Skeletal muscle tissue (tissue), 4 donors: ENCODE measurements around the gene HCRTR1. TPM values are rescaled to one million over a fixed set of nuclear protein-coding genes. Genes with fewer than 3 reads are reported as not detected.

Source experiments
- H3K27ac ChIP-seq: one replicate; pipeline ENCODE4 v1.7.0; 2013; ENCODE audit warnings: mild to moderate bottlenecking, low read depth, low read length, inconsistent platforms
- H3K27me3 ChIP-seq, 3 donors: one replicate each; pipeline ENCODE4 v1.7.0; 2013; ENCODE audit warnings: low read length in 3 of 3; ENCODE audit not compliant: control insufficient read depth in 3 of 3, insufficient read depth in 3 of 3
- H3K36me3 ChIP-seq, 3 donors: one replicate each; pipeline ENCODE4 v1.7.0; 2013; ENCODE audit warnings: low read length in 3 of 3; ENCODE audit not compliant: control insufficient read depth in 3 of 3, insufficient read depth in 3 of 3
- H3K4me1 ChIP-seq, 3 donors: one replicate each; pipeline ENCODE4 v1.7.0; 2013; ENCODE audit warnings: low read length in 3 of 3, mild to moderate bottlenecking in 3 of 3; ENCODE audit not compliant: control insufficient read depth in 3 of 3, insufficient read depth in 3 of 3
- H3K4me3 ChIP-seq, 3 donors: one replicate each; pipeline ENCODE4 v1.7.0; 2013; ENCODE audit warnings: low read length in 3 of 3
- H3K9ac ChIP-seq, 3 donors: one replicate each; pipeline ENCODE4 v1.7.0; 2013; ENCODE audit warnings: low read length in 3 of 3, mild to moderate bottlenecking in 3 of 3, moderate library complexity in 2 of 3, low read depth in 1 of 3
- H3K9me3 ChIP-seq, 3 donors: one replicate each; pipeline ENCODE4 v1.7.0; 2013; ENCODE audit warnings: low read length in 3 of 3; ENCODE audit not compliant: control insufficient read depth in 3 of 3
- total RNA-seq: library from RNA; depleted of rRNA; stranded (reverse); fragments of >200 nt; gene quantifications from one replicate; pipeline ENCODE4 v1.2.3, GENCODE V29; 2014
- donor health status: Osteomylitis.

HCRTR1 gene
- total RNA-seq, 1 donor from 2014 or later, result not detected

GRCh38 chr1:31573261-31573660 is 44.2 kb upstream of the HCRTR1 start:
- peaks cover 12 to 35% (median 34%) of the 10 kb centered on the region in 3 donors for H3K4me1 ChIP-seq

DNA sequence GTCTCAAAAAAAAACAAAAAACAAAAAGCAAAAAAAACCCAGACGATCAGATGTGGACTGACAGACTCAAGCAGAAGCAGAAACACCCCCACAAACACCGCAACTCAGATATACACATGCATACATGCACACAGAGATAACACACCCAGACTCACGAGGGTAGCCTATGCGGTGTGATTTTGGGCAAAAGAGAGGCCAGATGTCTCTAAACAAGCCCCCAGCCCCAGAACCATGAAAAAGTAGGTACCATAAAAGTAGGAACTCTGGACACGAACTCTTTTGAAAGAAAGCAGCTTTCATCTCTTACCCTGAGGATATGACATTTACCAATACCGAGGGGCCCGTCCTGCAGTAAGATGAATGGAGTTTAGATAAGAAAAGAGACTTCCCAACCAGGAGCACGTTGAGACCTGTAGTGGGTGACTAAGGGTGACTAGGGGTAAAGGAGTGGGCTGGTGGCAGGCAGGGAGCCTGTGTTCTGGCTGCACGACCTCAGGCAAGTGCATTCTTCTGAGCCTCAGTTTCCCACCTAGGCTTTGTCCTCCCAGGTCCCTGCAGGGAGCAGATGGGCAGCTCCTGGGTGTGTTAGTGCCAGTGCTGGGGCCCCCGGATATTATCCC is 42.6 kb upstream of the HCRTR1 start:
- H3K4me3 ChIP-seq, result no peak overlapping the region

More at GRCh38 chr1:31573261-31573660, 44.2 kb upstream of the HCRTR1 start:
- Histone ChIP-seq H3K9ac (no peak overlapping the region), H3K9me3 (no peaks in the 10 kb centered on the region), H3K27ac (peak overlapping the region; percentile 50), H3K27me3 (peaks cover 0 to 16% (median 16%) of the 10 kb centered on the region in 3 donors), H3K4me3 (no peak overlapping the region), H3K36me3 (no peaks in the 10 kb centered on the region)

DNA sequence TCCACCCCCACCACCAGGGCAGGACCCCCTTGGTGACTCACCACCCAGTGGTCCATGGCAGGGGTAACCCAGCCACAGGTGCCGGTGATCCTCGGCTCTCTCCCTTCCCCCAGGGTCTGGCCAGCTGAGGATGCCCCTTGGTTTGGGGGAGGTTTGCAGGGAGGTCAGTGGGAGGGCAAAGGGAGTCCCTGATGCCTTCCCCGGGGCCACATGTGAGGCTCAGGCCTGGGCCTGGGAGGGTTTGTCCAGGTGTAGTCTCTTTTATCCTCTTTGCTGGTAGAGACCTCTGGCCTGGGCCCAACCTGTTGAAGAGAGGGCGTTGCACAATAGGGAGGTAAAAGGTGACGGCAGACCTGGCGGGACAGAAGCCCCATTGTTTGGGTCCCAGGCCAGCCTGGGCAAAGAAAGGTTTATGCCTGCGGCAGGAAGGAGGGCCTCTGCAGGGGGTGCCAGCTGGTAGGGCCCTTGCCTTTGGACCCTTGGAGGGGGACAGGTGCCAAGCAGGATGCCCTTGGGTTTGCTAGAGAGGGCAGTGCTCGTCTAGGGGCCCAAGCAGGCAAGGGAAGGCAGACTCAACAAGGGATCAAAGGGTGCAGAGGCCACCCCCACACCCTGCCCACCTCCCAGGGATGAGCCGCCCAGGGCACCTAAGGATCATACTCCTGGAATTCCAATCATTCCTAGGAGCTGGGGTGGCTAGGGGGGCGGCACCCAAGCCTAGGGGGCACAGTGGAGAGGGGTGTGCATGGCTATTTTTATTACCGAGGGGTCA is 41.9 kb upstream of the HCRTR1 start:
- Histone ChIP-seq H3K36me3 (no peaks in the 10 kb centered on the region), H3K27ac (peak overlapping the region; percentile 3), H3K9me3 (no peaks in the 10 kb centered on the region), H3K4me3 (peak overlapping the region in 2 of 3 donors; percentile 30 to 77), H3K4me1 (peaks cover 12 to 24% (median 20%) of the 10 kb centered on the region in 3 donors), H3K9ac (peak overlapping the region in 1 of 3 donors; percentile 50), H3K27me3 (peaks cover 0 to 16% (median 16%) of the 10 kb centered on the region in 3 donors)

More for the DNA sequence above, 42.6 kb upstream of the HCRTR1 start:
- no peak overlapping the region for H3K9ac ChIP-seq
- peaks cover 12 to 24% (median 20%) of the 10 kb centered on the region in 3 donors for H3K4me1 ChIP-seq
- no peak overlapping the region for H3K27ac ChIP-seq
- H3K36me3 ChIP-seq, result no peaks in the 10 kb centered on the region
- peaks cover 0 to 16% (median 16%) of the 10 kb centered on the region in 3 donors for H3K27me3 ChIP-seq
- H3K9me3 ChIP-seq, result no peaks in the 10 kb centered on the region

DNA sequence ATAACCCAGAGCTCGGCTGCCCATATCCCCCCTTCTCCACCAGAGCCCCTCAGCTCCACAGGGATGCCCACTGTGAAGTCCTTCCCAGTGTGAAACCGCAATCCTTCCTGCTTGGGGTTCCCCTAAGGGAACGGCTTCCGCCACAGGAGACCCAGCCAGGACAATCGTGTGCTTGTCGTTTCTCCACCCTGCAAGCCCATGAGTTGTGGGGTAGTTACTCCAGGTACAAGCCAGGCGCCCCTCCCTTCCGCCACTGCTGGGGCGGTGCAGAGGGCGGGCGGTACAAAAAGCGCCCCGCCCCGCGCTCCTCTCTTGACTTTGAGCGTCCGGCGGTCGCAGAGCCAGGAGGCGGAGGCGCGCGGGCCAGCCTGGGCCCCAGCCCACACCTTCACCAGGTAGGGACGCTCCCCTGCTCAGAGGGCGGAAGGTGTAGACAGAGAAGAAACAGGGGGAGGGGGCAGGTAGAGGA is 41.3 kb upstream of the HCRTR1 start, which contains the start of gene TINAGL1:
TINAGL1 (plus strand) TSS at position 315 of the 469 bp plus-strand sequence. CDS start 634 bp downstream, outside the sequence.
- H3K27me3 ChIP-seq, result peaks cover 0 to 16% (median 16%) of the 10 kb centered on the region in 3 donors
- H3K27ac ChIP-seq, result peak within 1 kb of the TSS; percentile 75
- no peaks in the 10 kb centered on the region for H3K9me3 ChIP-seq
- H3K36me3 ChIP-seq, result no peaks in the 10 kb centered on the region
- peak within 1 kb of the TSS; percentile 69 to 84 (median 74) for H3K9ac ChIP-seq
- peak within 1 kb of the TSS; percentile 60 to 82 (median 77) for H3K4me3 ChIP-seq
- H3K4me1 ChIP-seq, result peaks cover 13 to 31% (median 20%) of the 10 kb centered on the region in 3 donors

GRCh38 chr1:31576743-31577455 is 40.6 kb upstream of the HCRTR1 start:
- peaks cover 18 to 31% (median 24%) of the 10 kb centered on the region in 3 donors for H3K4me1 ChIP-seq

DNA sequence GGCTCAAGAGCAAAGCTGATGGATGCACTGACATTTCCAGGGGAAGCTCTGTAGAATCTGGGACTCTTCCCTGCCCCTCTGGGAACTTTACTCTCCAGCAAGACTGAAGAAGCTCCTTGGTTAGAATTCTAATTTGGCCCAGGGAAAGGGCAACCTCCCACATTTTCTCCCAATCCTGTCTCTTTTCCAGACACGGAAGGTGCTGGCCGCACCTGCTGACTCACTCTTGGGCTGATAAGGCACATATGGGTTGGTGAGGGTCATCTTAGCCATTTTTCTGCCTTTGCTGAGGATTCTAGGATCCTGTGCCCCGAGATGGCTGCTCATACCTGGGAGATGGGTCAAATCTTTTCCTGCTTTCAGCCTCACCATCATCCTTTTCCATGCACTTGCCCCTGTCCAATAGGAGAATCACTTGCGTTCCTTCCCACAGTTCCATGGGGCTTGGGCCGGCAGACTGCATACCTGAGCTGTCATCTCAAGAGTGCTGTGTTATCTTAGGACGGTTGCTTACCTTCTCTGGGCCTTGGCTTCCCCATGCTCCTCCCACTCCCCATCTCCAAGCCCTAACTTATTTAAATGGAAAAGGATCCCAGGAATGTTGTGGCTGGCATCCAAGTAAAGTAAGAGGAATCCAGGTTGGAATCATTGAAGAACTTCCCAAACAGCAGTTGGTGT is 39.8 kb upstream of the HCRTR1 start:
- Histone ChIP-seq H3K36me3 (no peaks in the 10 kb centered on the region), H3K4me1 (peaks cover 18 to 34% (median 28%) of the 10 kb centered on the region in 3 donors), H3K9ac (peak overlapping the region; percentile 69 to 84 (median 74)), H3K9me3 (no peaks in the 10 kb centered on the region), H3K27me3 (peaks cover 0 to 16% (median 16%) of the 10 kb centered on the region in 3 donors), H3K4me3 (peak overlapping the region; percentile 60 to 82 (median 77)), H3K27ac (peak overlapping the region; percentile 75)

More at GRCh38 chr1:31576743-31577455, 40.6 kb upstream of the HCRTR1 start:
- Histone ChIP-seq H3K36me3 (no peaks in the 10 kb centered on the region), H3K9ac (peak overlapping the region; percentile 69 to 84 (median 74)), H3K4me3 (peak overlapping the region; percentile 60 to 82 (median 77)), H3K27ac (peak overlapping the region; percentile 75), H3K27me3 (peaks cover 0 to 16% (median 16%) of the 10 kb centered on the region in 3 donors), H3K9me3 (no peaks in the 10 kb centered on the region)

DNA sequence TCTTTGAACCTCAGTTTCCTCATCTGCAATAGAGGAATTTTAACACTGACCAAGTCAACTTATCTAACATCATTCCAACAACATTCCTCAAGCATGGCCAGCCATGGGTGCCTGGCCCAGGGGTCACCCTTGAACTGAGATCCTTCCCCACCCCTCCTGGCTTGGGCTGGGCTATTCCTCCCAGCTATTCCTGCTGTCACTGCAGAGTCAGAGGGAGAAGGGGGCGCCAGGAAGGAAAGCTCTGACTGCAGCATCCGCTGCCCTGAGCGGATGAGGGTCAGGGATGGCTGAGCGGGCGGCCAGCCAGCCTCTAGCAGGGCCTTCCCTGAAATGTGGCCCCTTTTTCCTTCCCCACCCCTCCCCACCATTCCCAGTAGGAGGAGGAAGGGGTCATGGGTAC is 38.1 kb upstream of the HCRTR1 start:
- Histone ChIP-seq H3K4me1 (peaks cover 27 to 36% (median 29%) of the 10 kb centered on the region in 3 donors), H3K27me3 (peaks cover 0 to 16% (median 16%) of the 10 kb centered on the region in 3 donors), H3K27ac (peak overlapping the region; percentile 74), H3K9ac (peak overlapping the region; percentile 1 to 70 (median 50)), H3K9me3 (no peaks in the 10 kb centered on the region), H3K4me3 (peak overlapping the region; percentile 47 to 65 (median 51)), H3K36me3 (peaks cover 0 to 4% (median 3%) of the 10 kb centered on the region in 3 donors)

GRCh38 chr1:31580513-31580870 is 37.0 kb upstream of the HCRTR1 start:
- Histone ChIP-seq H3K27me3 (peaks cover 0 to 16% (median 15%) of the 10 kb centered on the region in 3 donors), H3K36me3 (peaks cover 0 to 12% (median 7%) of the 10 kb centered on the region in 3 donors), H3K9me3 (no peaks in the 10 kb centered on the region), H3K9ac (peak overlapping the region; percentile 50 to 70 (median 57)), H3K4me3 (peak overlapping the region; percentile 32 to 65 (median 47)), H3K27ac (peak overlapping the region; percentile 74), H3K4me1 (peaks cover 33 to 44% (median 40%) of the 10 kb centered on the region in 3 donors)
